HepG2 (cell line): ENCODE results near the gene ZNF467. TPM values are rescaled to one million over a fixed set of nuclear protein-coding genes. Genes with fewer than 3 reads are reported as not detected.

Experiments used
- AHDC1 ChIP-seq: sonication (generic); formaldehyde crosslinking; IDR thresholded peaks from 2 replicates; pipeline ENCODE4 v1.5.1; 2020; ENCODE audit warnings: mild to moderate bottlenecking, missing genetic modification reagents, borderline replicate concordance
- BCLAF1 ChIP-seq: fragments of 450-650 bp; IDR thresholded peaks from 2 replicates; pipeline ENCODE4 v1.6.1; 2017; ENCODE audit warnings: mild to moderate bottlenecking
- IRX3 ChIP-seq: sonication (generic); formaldehyde crosslinking; IDR thresholded peaks from 2 replicates; pipeline ENCODE4 v1.8.1; 2023; ENCODE audit warnings: mild to moderate bottlenecking, low read depth, missing genetic modification reagents, borderline replicate concordance
- ZNF543 ChIP-seq: sonication (generic); formaldehyde crosslinking; IDR thresholded peaks from 2 replicates; pipeline ENCODE4 v1.4.0; 2020; ENCODE audit warnings: mild to moderate bottlenecking, missing genetic modification reagents
- polyA plus RNA-seq, 8 experiments: library from polyadenylated mRNA; depleted of rRNA in 3 of 8; stranded (reverse) in 7 of 8; unstranded in 1 of 8; fragments of >200 nt; fragmentation: Illumina TruSeq in 4 of 8; extraction: Trizol in 4 of 8; gene quantifications; 2 replicates each; pipeline versions ENCODE4 v1.2.1 to v1.2.3, GENCODE V29; 2011 to 2016; ENCODE audit warnings: low read depth in 4 of 8, missing spikeins in 1 of 8, mixed read lengths in 1 of 8; ENCODE audit not compliant: insufficient read depth in 1 of 8
- total RNA-seq, 5 experiments: library from RNA; depleted of rRNA; stranded (reverse); fragments of >200 nt; fragmentation: Illumina TruSeq; extraction: Trizol; gene quantifications; 2 replicates each; pipeline ENCODE4 v1.2.3, GENCODE V29; 2016; ENCODE audit warnings: low read depth in 1 of 5

Gene ZNF467
- total and polyA plus RNA-seq, 2 of the 13 experiments (the other 11 are each of a cell fraction or from before 2014, with no cell fraction given) = 0.03 TPM; not detected in 1

- no peak for TF ChIP-seq AHDC1
- TF ChIP-seq IRX3 = no peak
- TF ChIP-seq ZNF543 = no peak
- no peak for TF ChIP-seq BCLAF1
Measured at GRCh38 chr7:149771720-149772240, 1.6 kb downstream of the ZNF467 start (continued).
